Ishikawa (cell line): ENCODE results near the gene DLX4.

Experiments used
- CEBPB ChIP-seq: IDR thresholded peaks from 2 replicates; pipeline ENCODE4 v1.6.1; 2012
- CREB1 ChIP-seq: IDR thresholded peaks from 2 replicates; pipeline ENCODE4 v1.6.1; 2012; ENCODE audit warnings: low read depth
- EGR1 ChIP-seq: IDR thresholded peaks from 2 replicates; pipeline ENCODE4 v1.6.1; 2012
- EP300 ChIP-seq: IDR thresholded peaks from 2 replicates; pipeline ENCODE4 v1.6.1; 2012; ENCODE audit warnings: borderline replicate concordance
- FOXM1 ChIP-seq: IDR thresholded peaks from 2 replicates; pipeline ENCODE4 v1.6.1; 2012; ENCODE audit warnings: low read depth, borderline replicate concordance
- MAX ChIP-seq: IDR thresholded peaks from 2 replicates; pipeline ENCODE4 v1.6.1; 2012
- NFIC ChIP-seq: IDR thresholded peaks from 2 replicates; pipeline ENCODE4 v1.6.1; 2012
- RAD21 ChIP-seq: IDR thresholded peaks from 2 replicates; pipeline ENCODE4 v1.6.1; 2012; ENCODE audit warnings: low read depth
- TAF1 ChIP-seq: IDR thresholded peaks from 2 replicates; pipeline ENCODE4 v1.6.1; 2012; ENCODE audit warnings: low read depth, mild to moderate bottlenecking
- TCF12 ChIP-seq: IDR thresholded peaks from 2 replicates; pipeline ENCODE4 v1.6.1; 2012; ENCODE audit warnings: low read depth
- TEAD4 ChIP-seq: IDR thresholded peaks from 2 replicates; pipeline ENCODE4 v1.6.1; 2012
- USF1 ChIP-seq: IDR thresholded peaks from 2 replicates; pipeline ENCODE4 v1.6.1; 2012
- YY1 ChIP-seq: IDR thresholded peaks from 2 replicates; pipeline ENCODE4 v1.6.1; 2012; ENCODE audit warnings: low read depth
- ZBTB7A ChIP-seq: IDR thresholded peaks from 2 replicates; pipeline ENCODE4 v1.6.1; 2012; ENCODE audit warnings: low read depth
- TF ChIP-seq, protein P1 (sequence below): IDR thresholded peaks from 2 replicates; pipeline ENCODE4 v1.6.1; 2012; ENCODE audit warnings: low read depth, mild to moderate bottlenecking

Gene DLX4

DNA sequence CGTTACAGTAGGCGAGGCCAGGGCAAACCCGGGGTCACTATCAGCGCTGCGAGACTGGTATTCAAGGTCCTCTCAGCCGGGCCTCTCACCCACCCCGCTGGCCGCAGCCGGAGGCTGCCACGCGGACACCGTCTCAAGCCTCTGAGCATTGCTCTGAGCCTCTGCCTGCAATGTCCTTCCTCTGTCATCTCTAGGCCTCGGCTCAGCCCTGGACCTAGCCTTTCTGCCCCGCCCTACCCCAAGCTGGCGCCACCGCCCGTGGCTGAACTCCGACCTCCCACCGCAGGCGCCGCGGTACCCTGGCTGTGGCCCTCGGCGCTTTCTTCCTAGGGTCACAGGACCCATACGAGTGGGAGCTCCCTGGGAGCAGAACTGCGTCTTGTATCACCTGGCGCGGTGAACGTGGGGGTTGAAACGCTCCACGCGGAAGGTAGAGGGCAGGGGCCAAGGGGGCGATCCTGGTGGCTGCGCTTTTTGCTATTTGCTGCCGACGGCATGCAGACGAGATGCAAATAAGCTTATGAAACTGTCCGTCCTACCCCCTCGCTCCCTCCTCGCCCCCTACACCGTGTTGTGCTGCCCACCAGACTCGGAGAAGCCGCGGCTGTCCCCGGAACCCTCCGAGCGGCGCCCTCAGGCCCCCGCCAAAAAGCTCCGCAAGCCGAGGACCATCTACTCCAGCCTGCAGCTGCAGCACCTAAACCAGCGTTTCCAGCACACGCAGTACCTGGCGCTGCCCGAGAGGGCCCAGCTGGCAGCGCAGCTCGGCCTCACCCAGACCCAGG is 3.7 kb downstream of the DLX4 start:
- TF ChIP-seq TCF12: no peak
- TF ChIP-seq EP300: no peak
- no peak for TF ChIP-seq CEBPB
- TF ChIP-seq TAF1: no peak

DNA sequence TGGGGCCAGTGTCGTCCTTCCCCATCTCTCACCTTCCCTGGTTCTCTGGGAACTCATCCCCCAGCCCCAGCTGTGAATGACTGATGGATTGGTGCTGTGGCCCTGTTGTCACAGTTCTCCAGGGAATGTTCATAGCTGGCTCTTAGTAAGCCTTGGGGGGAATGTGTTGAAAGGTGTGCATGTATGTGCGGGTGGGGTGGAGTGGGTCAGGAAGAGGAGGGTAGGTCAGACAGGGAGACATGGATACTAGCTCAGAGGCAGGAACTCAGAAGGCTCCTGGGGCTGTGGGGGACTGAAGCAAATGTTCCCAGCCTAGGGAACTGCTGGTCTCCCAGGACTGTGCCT is 4.3 kb downstream of the DLX4 start:
- TF ChIP-seq NFIC (no peak), TCF12 (no peak), EGR1 (no peak), FOXM1 (no peak), USF1 (no peak), TAF1 (no peak), CEBPB (no peak), MAX (no peak), TEAD4 (no peak), ZBTB7A (no peak), YY1 (no peak), EP300 (no peak), RAD21 (no peak), CREB1 (no peak)
- TF ChIP-seq, protein P1, sequence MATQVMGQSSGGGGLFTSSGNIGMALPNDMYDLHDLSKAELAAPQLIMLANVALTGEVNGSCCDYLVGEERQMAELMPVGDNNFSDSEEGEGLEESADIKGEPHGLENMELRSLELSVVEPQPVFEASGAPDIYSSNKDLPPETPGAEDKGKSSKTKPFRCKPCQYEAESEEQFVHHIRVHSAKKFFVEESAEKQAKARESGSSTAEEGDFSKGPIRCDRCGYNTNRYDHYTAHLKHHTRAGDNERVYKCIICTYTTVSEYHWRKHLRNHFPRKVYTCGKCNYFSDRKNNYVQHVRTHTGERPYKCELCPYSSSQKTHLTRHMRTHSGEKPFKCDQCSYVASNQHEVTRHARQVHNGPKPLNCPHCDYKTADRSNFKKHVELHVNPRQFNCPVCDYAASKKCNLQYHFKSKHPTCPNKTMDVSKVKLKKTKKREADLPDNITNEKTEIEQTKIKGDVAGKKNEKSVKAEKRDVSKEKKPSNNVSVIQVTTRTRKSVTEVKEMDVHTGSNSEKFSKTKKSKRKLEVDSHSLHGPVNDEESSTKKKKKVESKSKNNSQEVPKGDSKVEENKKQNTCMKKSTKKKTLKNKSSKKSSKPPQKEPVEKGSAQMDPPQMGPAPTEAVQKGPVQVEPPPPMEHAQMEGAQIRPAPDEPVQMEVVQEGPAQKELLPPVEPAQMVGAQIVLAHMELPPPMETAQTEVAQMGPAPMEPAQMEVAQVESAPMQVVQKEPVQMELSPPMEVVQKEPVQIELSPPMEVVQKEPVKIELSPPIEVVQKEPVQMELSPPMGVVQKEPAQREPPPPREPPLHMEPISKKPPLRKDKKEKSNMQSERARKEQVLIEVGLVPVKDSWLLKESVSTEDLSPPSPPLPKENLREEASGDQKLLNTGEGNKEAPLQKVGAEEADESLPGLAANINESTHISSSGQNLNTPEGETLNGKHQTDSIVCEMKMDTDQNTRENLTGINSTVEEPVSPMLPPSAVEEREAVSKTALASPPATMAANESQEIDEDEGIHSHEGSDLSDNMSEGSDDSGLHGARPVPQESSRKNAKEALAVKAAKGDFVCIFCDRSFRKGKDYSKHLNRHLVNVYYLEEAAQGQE: no peak

- no peak for TF ChIP-seq CREB1
- no peak for TF ChIP-seq TAF1
- TF ChIP-seq YY1: no peak
- no peak for TF ChIP-seq FOXM1
- no peak for TF ChIP-seq TCF12
- TF ChIP-seq EP300: no peak
- TF ChIP-seq RAD21: no peak
- TF ChIP-seq TEAD4: no peak
- no peak for TF ChIP-seq USF1
Measured at GRCh38 chr17:49975531-49975930, 6.5 kb downstream of the DLX4 start.

- TF ChIP-seq, protein P1: no peak
- TF ChIP-seq TCF12 (no peak), USF1 (no peak), CEBPB (no peak), CREB1 (no peak), EP300 (no peak), YY1 (no peak), NFIC (no peak), EGR1 (no peak), TEAD4 (no peak), RAD21 (no peak), TAF1 (no peak), FOXM1 (no peak), MAX (no peak), ZBTB7A (no peak)
Measured at GRCh38 chr17:49976163-49976827, 7.3 kb downstream of the DLX4 start.

- TF ChIP-seq YY1 (no peak), EP300 (no peak)
Measured at GRCh38 chr17:49976828-49977202, 7.8 kb downstream of the DLX4 start.
